Measurements from ENCODE around the gene SORCS1. TPM values are rescaled to one million over a fixed set of nuclear protein-coding genes. Genes with fewer than 3 reads are reported as not detected.

The SORCS1 gene
- total RNA-seq, 4 donors from 2014 or later: 0.26 to 9.4 (median 3.8) TPM

GRCh38 chr10:106996510-106996909 lies 168.0 kb downstream of the SORCS1 start:
- H3K27me3 ChIP-seq: no peaks in the 10 kb centered on the region
- H3K9me3 ChIP-seq: no peaks in the 10 kb centered on the region
- H3K4me3 ChIP-seq: no peak overlapping the region
- no peak overlapping the region for H3K27ac ChIP-seq
- TF ChIP-seq POLR2A (IDR thresholded peaks at IDR 0.05): no peak
- no peak for TF ChIP-seq CTCF (IDR thresholded peaks at IDR 0.05)
- intact Hi-C loops (cut with DNase I; ENCODE audit: low total_unique reads): no loop called here
- no peaks in the 10 kb centered on the region for H3K36me3 ChIP-seq
- no peaks in the 10 kb centered on the region for H3K4me1 ChIP-seq
- DNase-seq: no peak

GRCh38 chr10:106992055-106992454 lies 172.5 kb downstream of the SORCS1 start:
- intact Hi-C loops (cut with DNase I; ENCODE audit: low total_unique reads): no loop called here
- no peak for TF ChIP-seq POLR2A (IDR thresholded peaks at IDR 0.05)
- TF ChIP-seq CTCF (IDR thresholded peaks at IDR 0.05): no peak
- no peaks in the 10 kb centered on the region for H3K9me3 ChIP-seq
- H3K27me3 ChIP-seq: no peaks in the 10 kb centered on the region
- H3K4me1 ChIP-seq: no peaks in the 10 kb centered on the region
- DNase-seq: no peak
- H3K4me3 ChIP-seq: no peak overlapping the region
- H3K36me3 ChIP-seq: no peaks in the 10 kb centered on the region
- H3K27ac ChIP-seq: no peak overlapping the region

- H3K36me3 ChIP-seq: no peaks in the 10 kb centered on the region
- H3K27ac ChIP-seq: no peak overlapping the region
- no peak for DNase-seq
- H3K4me1 ChIP-seq: no peaks in the 10 kb centered on the region
- no peaks in the 10 kb centered on the region for H3K9me3 ChIP-seq
- intact Hi-C loops (cut with DNase I; ENCODE audit: low total_unique reads): no loop called here
- TF ChIP-seq CTCF (IDR thresholded peaks at IDR 0.05) (no peak), POLR2A (IDR thresholded peaks at IDR 0.05) (no peak)
- H3K27me3 ChIP-seq: no peaks in the 10 kb centered on the region
- no peak overlapping the region for H3K4me3 ChIP-seq
Measured at GRCh38 chr10:106991091-106991490, 173.4 kb downstream of the SORCS1 start.

- Histone ChIP-seq H3K36me3 (no peaks in the 10 kb centered on the region), H3K9me3 (no peaks in the 10 kb centered on the region), H3K27me3 (no peaks in the 10 kb centered on the region), H3K4me1 (no peaks in the 10 kb centered on the region), H3K4me3 (no peak overlapping the region), H3K27ac (no peak overlapping the region)
- no peak for DNase-seq
- TF ChIP-seq POLR2A (IDR thresholded peaks at IDR 0.05) (no peak), CTCF (IDR thresholded peaks at IDR 0.05) (no peak)
- intact Hi-C loops (cut with DNase I; ENCODE audit: low total_unique reads): no loop called here
Measured at GRCh38 chr10:106987362-106987761, 177.1 kb downstream of the SORCS1 start.

- no peaks in the 10 kb centered on the region for H3K27me3 ChIP-seq
- H3K4me3 ChIP-seq: no peak overlapping the region
- no peaks in the 10 kb centered on the region for H3K9me3 ChIP-seq
- TF ChIP-seq POLR2A (IDR thresholded peaks at IDR 0.05) (no peak), CTCF (IDR thresholded peaks at IDR 0.05) (no peak)
- H3K36me3 ChIP-seq: no peaks in the 10 kb centered on the region
- no peaks in the 10 kb centered on the region for H3K4me1 ChIP-seq
- no peak for DNase-seq
- no peak overlapping the region for H3K27ac ChIP-seq
- intact Hi-C loops (cut with DNase I; ENCODE audit: low total_unique reads): no loop called here
Measured at GRCh38 chr10:106982268-106982667, 182.2 kb downstream of the SORCS1 start.
